ENCODE measurements around the gene PCP2. TPM values are rescaled to one million over a fixed set of nuclear protein-coding genes. Genes with fewer than 3 reads are reported as not detected.

The PCP2 gene
- total and polyA plus RNA-seq, 2 donors from 2014 or later = 6.1 to 8.9 TPM

DNA sequence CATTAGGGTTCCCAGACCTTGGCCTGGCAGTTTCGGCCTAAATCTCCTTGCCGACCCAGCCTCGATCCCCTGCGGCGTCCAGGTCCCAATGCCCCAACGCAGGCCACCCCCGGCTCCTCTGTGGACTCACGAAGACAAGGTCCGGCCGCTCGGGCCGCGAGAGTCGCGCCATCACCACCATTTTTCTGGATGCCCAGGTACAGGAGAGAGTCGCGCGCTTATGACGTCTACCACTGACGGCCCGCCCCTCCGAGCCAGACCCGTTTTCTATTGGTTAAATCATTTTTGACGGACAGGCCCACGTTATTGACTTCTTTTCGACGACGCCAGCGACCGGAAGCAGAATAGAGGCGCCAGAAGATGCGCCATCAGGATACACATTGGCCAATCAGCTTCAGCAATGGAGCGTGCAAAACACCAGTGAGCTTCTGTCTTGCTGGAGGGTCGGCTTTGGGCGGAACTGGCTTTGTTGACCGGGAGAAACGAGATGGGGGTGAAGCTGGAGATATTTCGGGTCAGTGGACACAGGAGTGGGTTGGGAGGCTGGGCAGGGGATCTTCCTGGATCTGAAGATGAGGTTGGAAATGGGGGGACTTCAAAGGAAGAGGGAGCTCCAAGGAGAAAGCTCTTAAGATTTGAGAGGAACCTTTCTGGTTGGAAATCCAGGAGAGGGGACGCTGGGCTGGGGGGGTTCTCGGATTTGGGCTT is 4.0 kb downstream of the PCP2 start, which contains the start of the genes PET100 and XAB2:
PET100 (plus strand) TSS at position 447 of the 708 bp plus-strand sequence; CDS start at position 488, 41 bp downstream.
XAB2 (minus strand) TSS at position 199 of the 708 bp plus-strand sequence; CDS start at position 181, 18 bp downstream.
- DNase-seq (peak; percentile 98 to 99 (median 99)), FAIRE-seq (peak; percentile 99)
- peaks cover 0 to 17% (median 3%) of the 10 kb centered on the region in 3 donors for H3K36me3 ChIP-seq (ENCODE audit: control insufficient read depth in 2 of 3, insufficient read depth in 3 of 3, low read length in 3 of 3)
- TF ChIP-seq, protein P1, sequence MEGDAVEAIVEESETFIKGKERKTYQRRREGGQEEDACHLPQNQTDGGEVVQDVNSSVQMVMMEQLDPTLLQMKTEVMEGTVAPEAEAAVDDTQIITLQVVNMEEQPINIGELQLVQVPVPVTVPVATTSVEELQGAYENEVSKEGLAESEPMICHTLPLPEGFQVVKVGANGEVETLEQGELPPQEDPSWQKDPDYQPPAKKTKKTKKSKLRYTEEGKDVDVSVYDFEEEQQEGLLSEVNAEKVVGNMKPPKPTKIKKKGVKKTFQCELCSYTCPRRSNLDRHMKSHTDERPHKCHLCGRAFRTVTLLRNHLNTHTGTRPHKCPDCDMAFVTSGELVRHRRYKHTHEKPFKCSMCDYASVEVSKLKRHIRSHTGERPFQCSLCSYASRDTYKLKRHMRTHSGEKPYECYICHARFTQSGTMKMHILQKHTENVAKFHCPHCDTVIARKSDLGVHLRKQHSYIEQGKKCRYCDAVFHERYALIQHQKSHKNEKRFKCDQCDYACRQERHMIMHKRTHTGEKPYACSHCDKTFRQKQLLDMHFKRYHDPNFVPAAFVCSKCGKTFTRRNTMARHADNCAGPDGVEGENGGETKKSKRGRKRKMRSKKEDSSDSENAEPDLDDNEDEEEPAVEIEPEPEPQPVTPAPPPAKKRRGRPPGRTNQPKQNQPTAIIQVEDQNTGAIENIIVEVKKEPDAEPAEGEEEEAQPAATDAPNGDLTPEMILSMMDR (IDR thresholded peaks at IDR 0.05; ENCODE audit: borderline replicate concordance, extremely low read depth, insufficient read depth) = no peak
- intact Hi-C loops (cut with DNase I) = no loop called here
- peak within 1 kb of the TSS; percentile 68 to 71 for H3K27ac ChIP-seq (ENCODE audit: low read depth in 2 of 2, low read length in 2 of 2)
- peak within 1 kb of the TSS; percentile 91 to 99 (median 99) for H3K4me3 ChIP-seq (ENCODE audit: low read length in 3 of 3)
- peaks cover 0 to 21% (median 7%) of the 10 kb centered on the region in 3 donors for H3K4me1 ChIP-seq (ENCODE audit: control insufficient read depth in 2 of 3, insufficient read depth in 2 of 3, low read depth in 1 of 3, low read length in 3 of 3)
- H3K9me3 ChIP-seq (ENCODE audit: control insufficient read depth in 2 of 3, insufficient read depth in 1 of 3, low read length in 3 of 3) = no peaks in the 10 kb centered on the region
- peak within 1 kb of the TSS; percentile 77 to 99 (median 93) for H3K9ac ChIP-seq (ENCODE audit: low read length in 3 of 3)
- H3K27me3 ChIP-seq (ENCODE audit: control insufficient read depth, insufficient read depth, low read length) = no peaks in the 10 kb centered on the region

DNA sequence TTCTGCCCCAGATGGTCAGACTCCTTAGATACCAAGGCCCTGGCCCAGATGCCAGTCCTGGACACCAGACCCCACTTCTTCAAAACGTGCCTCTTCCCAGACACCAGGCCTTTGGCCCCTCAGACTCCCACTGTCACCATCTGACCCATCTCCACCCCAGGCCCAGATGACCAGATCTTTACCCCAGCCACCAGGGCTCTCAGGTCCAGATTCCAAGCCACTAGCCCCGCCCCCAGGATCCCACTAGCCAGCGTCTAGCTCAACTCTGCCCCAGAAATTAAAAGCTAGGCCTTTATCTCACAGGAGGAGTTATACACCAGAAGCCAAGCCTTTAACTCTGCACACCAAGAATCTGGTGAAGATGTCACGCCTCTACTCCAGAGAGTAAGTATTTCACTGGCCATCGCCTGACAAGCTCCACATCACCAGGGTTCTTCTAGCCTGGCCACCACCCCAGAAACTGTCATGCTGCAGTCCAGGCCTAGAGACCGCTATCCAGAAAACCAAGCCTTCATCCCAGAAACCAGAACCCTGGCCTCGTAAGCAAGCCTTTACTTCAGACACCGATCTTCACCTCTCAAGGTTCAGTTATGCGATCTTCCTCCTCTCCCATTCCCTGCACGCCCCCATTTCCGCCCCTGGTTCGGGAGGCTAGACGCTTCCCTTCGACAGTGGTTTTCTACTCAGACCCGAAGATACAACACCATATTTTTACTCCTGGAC is 4.8 kb downstream of the PCP2 start:
- no peak for FAIRE-seq
- Histone ChIP-seq H3K9me3 (ENCODE audit: control insufficient read depth in 2 of 3, insufficient read depth in 1 of 3, low read length in 3 of 3) (no peaks in the 10 kb centered on the region), H3K27me3 (ENCODE audit: control insufficient read depth, insufficient read depth, low read length) (no peaks in the 10 kb centered on the region), H3K27ac (ENCODE audit: low read depth in 2 of 2, low read length in 2 of 2) (peak overlapping the region; percentile 68), H3K4me1 (ENCODE audit: control insufficient read depth in 2 of 3, insufficient read depth in 2 of 3, low read depth in 1 of 3, low read length in 3 of 3) (peaks cover 0 to 21% (median 7%) of the 10 kb centered on the region in 3 donors), H3K4me3 (ENCODE audit: low read length in 3 of 3) (peak overlapping the region; percentile 91 to 99 (median 99)), H3K36me3 (ENCODE audit: control insufficient read depth in 2 of 3, insufficient read depth in 3 of 3, low read length in 3 of 3) (peaks cover 0 to 17% (median 3%) of the 10 kb centered on the region in 3 donors), H3K9ac (ENCODE audit: low read length in 3 of 3) (peak overlapping the region; percentile 77 to 99 (median 93))
- TF ChIP-seq, protein P1 (IDR thresholded peaks at IDR 0.05; ENCODE audit: borderline replicate concordance, extremely low read depth, insufficient read depth) = no peak
- intact Hi-C loops (cut with DNase I) = no loop called here
- no peak for DNase-seq

DNA sequence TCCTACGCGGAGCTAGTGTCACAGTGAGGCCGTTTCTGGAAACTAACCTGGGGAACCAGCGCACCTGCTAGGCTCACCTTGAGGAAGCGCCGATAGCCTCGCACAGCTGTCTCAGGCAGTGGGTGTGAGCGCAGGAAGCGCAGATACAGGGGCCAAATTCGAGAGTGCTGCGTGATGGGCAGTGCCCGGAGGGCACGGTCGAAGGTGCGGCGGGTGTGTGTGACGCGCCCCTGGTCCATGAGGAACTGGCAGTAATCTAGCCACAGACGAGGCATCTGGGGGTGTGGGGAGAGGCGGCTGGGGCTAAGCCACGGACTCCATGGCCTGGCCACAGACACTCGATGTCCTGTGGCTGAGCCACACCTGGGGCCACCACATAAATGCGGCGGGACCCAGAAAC is 6.4 kb downstream of the PCP2 start:
- FAIRE-seq = no peak
- H3K4me3 ChIP-seq (ENCODE audit: low read length in 3 of 3) = no peak overlapping the region
- TF ChIP-seq, protein P1 (IDR thresholded peaks at IDR 0.05; ENCODE audit: borderline replicate concordance, extremely low read depth, insufficient read depth) = no peak
- peaks cover 0 to 21% (median 7%) of the 10 kb centered on the region in 3 donors for H3K4me1 ChIP-seq (ENCODE audit: control insufficient read depth in 2 of 3, insufficient read depth in 2 of 3, low read depth in 1 of 3, low read length in 3 of 3)
- no peaks in the 10 kb centered on the region for H3K9me3 ChIP-seq (ENCODE audit: control insufficient read depth in 2 of 3, insufficient read depth in 1 of 3, low read length in 3 of 3)
- no peaks in the 10 kb centered on the region for H3K27me3 ChIP-seq (ENCODE audit: control insufficient read depth, insufficient read depth, low read length)
- peaks cover 6 to 33% (median 10%) of the 10 kb centered on the region in 3 donors for H3K36me3 ChIP-seq (ENCODE audit: control insufficient read depth in 2 of 3, insufficient read depth in 3 of 3, low read length in 3 of 3)
- DNase-seq = no peak
- intact Hi-C loops (cut with DNase I) = no loop called here
- H3K27ac ChIP-seq (ENCODE audit: low read depth in 2 of 2, low read length in 2 of 2) = no peak overlapping the region
- H3K9ac ChIP-seq (ENCODE audit: low read length in 3 of 3) = no peak overlapping the region
